Mucosa of rectum (tissue), 2 donors: ENCODE data around the gene PXN.

Source experiments
- H3K27ac ChIP-seq, 2 donors: one replicate each; pipeline ENCODE4 v1.7.0; 2013; ENCODE audit warnings: inconsistent platforms in 2 of 2, low read depth in 2 of 2, low read length in 2 of 2
- H3K27me3 ChIP-seq, 2 donors: one replicate each; pipeline ENCODE4 v1.7.0; 2013; ENCODE audit warnings: low read length in 2 of 2; ENCODE audit not compliant: control insufficient read depth in 2 of 2, insufficient read depth in 2 of 2
- H3K36me3 ChIP-seq, 2 donors: one replicate each; pipeline ENCODE4 v1.7.0; 2013; ENCODE audit warnings: low read length in 2 of 2; ENCODE audit not compliant: control insufficient read depth in 2 of 2, insufficient read depth in 2 of 2
- H3K4me1 ChIP-seq, 2 donors: one replicate each; pipeline ENCODE4 v1.7.0; 2013; ENCODE audit warnings: low read length in 2 of 2, mild to moderate bottlenecking in 1 of 2; ENCODE audit not compliant: control insufficient read depth in 2 of 2, insufficient read depth in 2 of 2
- H3K4me3 ChIP-seq, 2 donors: one replicate each; pipeline ENCODE4 v1.7.0; 2013; ENCODE audit warnings: low read length in 2 of 2
- H3K9ac ChIP-seq, 2 donors: one replicate each; pipeline ENCODE4 v1.7.0; 2013; ENCODE audit warnings: low read length in 2 of 2, low read depth in 1 of 2, mild to moderate bottlenecking in 1 of 2
- H3K9me3 ChIP-seq, 2 donors: one replicate each; pipeline ENCODE4 v1.7.0; 2013; ENCODE audit warnings: low read length in 2 of 2; ENCODE audit not compliant: control insufficient read depth in 2 of 2
- donor health status: healthy.
- donor health status: Normal muscosa, but diverticular disease.

The PXN gene

DNA sequence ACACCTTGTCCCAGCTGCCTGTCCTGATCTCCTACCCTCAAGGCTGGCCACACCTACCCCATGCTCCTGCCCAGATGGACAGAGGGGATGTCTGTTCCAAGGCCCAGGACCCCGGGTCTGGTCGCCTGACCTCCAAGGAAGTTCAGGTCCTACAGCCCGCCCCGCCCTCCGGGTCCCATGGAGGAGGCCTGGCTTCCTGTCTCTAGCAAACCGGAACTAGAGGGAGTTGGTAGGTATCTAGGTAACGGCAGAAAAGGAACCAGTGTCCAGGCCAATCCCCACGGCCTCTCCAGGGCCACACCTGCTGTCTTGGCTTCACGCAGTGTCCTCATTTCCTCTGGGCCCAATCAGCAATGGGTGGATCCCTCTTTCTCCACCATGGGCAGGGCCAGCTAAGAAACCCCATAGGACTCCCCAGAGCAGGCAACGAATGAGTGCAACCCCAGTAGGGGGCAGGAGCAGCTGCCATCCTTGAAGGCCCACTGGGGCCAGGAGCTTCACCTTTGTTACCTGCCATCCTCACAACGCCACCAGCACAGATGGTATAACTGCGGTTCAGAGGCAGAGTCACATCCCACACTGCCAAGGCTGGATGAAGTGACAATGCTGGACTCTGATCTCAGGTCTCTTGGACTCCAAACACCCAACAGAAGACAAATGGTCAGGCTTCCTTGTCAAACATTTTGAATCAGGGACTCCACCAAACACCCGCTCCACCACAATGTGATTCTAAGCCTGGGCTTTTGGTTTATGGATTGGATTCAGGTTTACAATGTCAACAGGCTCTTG is 39.5 kb downstream of the PXN start:
- Histone ChIP-seq H3K4me3 (peak overlapping the region; percentile 71 to 83), H3K9me3 (no peaks in the 10 kb centered on the region), H3K27me3 (no peaks in the 10 kb centered on the region), H3K27ac (peak overlapping the region; percentile 97 to 98), H3K36me3 (peaks cover 22 to 26% of the 10 kb centered on the region in 2 donors), H3K9ac (peak overlapping the region; percentile 91 to 94), H3K4me1 (peaks cover 64 to 70% of the 10 kb centered on the region in 2 donors)

DNA sequence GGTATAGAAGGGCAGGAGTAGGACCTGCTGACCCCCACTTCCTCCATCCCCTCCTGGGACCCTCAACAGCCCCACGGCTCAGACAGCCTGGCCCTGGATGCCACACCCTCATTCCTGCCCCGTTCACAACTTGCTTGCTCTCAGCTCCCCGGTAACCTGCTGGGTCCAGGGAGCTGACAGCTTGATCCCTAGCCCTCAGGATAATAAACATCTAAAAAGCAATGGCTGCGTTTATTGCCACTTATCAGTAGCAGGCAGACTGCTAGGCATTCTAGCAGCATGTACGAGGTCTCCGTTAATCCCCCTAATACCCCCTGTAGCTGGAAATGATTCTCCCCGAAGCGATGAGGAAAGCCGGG is 40.4 kb downstream of the PXN start:
- Histone ChIP-seq H3K4me1 (peaks cover 55 to 61% of the 10 kb centered on the region in 2 donors), H3K4me3 (peak overlapping the region; percentile 71 to 83)

DNA sequence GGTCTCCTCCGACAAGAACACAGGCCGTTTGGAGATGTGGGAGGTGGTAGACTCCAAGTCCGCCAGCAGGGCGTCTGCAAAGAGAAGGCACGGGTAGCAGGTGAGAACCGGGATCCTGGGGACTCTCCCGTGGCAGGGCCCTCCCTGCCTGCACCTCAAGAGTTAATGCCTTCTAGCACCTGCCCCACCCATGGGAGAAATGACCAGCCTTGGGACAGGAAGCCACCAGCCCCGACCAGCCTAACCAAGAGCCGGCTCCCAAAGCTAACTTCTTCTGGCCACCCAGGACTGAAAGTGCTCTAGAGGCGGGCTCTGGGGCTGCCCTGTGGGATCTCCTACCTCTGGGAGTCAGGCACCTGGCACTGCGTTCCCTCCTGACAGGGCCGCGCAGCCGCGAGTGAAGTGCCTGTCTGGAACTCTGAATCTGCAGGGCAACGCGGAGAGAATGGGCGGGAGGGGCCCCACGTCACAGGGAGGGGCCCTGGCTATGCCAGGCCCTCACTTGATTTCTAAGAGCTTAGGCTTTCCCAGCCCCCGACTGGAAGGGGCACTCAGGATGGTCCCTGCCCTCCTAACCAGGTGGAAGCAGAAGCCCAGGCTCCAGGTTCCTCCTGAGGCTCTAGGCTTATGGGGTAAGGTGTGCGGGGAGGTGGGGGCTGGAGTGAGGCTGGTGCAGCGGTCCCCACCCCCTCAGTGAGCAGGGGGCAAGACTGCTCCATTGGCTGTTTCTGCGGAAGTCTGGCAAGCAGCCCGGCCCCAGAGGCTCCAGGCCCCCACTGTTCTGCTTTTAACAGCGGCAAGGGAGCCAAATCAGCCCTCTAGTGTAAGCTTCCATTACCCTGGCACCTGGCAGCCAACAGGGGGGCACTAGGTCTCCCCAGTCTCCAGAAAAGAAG is 41.0 kb downstream of the PXN start:
- H3K4me3 ChIP-seq = peak overlapping the region; percentile 71 to 83
- peaks cover 49 to 55% of the 10 kb centered on the region in 2 donors for H3K4me1 ChIP-seq
- peaks cover 35 to 40% of the 10 kb centered on the region in 2 donors for H3K36me3 ChIP-seq
- no peaks in the 10 kb centered on the region for H3K9me3 ChIP-seq
- H3K27ac ChIP-seq = peak overlapping the region; percentile 97 to 98
- no peaks in the 10 kb centered on the region for H3K27me3 ChIP-seq
- peak overlapping the region; percentile 91 to 94 for H3K9ac ChIP-seq

More for the DNA sequence above, 40.4 kb downstream of the PXN start:
- Histone ChIP-seq H3K36me3 (peaks cover 29 to 34% of the 10 kb centered on the region in 2 donors), H3K27me3 (no peaks in the 10 kb centered on the region), H3K9ac (peak overlapping the region; percentile 91 to 94), H3K27ac (peak overlapping the region; percentile 97 to 98), H3K9me3 (no peaks in the 10 kb centered on the region)

DNA sequence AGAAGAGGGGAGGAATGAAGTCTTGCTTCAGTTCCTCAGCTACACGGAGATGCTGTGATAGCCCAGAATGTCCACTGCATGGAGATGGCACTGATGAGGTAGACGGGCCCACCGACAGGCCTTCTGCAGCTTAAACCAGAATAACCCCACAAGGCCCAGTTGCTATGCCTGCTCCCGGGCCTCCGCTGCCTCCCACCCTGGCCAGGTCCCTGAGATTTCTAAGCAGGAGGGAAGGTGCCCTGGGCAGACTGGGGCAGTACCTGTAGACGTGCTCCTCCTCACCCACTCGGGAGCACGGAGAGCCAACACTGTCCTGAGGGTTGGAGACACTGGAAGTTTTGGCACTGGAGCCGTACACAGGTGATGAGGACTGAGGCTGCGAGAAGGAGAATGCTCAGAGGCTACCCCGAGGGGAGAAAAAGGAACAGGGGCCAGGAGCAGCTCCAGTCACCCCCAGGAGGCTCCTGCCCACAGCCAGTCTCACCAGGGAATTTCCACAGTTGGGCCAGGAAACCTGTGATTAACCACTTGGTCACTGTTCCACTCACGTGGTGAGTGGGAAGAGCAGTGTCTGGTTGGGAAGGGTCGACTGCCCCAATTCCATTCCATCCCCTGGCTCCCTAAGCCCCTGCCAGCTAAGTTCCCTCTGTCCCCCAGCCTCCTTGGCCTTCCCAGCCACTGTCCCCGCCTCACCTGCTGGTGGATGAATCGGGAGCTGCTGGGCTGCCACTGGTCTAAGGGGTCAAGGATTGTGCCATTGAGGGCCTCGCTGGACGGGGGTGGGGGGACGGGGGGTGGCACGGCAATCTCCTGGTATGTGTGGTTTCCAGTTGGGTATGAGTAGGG is 41.8 kb downstream of the PXN start:
- Histone ChIP-seq H3K9ac (peak overlapping the region; percentile 91 to 94), H3K27me3 (no peaks in the 10 kb centered on the region), H3K36me3 (peaks cover 44 to 49% of the 10 kb centered on the region in 2 donors), H3K4me1 (peaks cover 40 to 46% of the 10 kb centered on the region in 2 donors), H3K4me3 (peak overlapping the region; percentile 71 to 83), H3K9me3 (no peaks in the 10 kb centered on the region), H3K27ac (peak overlapping the region; percentile 97 to 98)

DNA sequence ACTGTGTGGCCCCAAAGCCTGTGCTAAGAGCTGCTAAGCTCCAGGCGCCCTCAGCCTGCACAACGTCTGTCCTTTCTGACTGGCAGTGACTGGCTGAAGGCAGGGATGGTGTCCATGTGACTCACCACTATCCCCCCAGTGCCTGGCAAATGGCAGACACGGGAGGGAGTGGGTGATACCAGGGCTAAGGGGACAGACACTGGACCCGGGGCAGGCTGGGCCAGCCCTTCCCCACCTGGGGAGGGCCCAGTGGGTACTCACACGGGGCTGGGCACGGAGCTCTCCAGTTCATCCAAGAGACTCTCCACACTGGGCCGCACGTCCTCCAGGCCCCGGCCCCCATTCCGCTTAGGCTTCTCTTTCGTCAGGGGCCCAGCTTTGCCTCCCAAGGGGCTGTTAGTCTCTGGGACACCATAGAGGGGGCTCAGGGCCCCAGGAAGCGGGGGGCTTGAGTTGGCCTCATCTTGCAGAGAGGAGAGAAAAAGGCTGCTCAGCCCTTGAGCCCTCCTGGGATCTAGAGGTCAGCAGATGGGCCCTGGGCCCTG is 43.2 kb downstream of the PXN start:
- Histone ChIP-seq H3K9ac (no peak overlapping the region), H3K9me3 (no peaks in the 10 kb centered on the region), H3K27me3 (no peaks in the 10 kb centered on the region), H3K4me1 (peaks cover 27 to 33% of the 10 kb centered on the region in 2 donors), H3K4me3 (no peak overlapping the region), H3K36me3 (peaks cover 46 to 54% of the 10 kb centered on the region in 2 donors), H3K27ac (no peak overlapping the region)

DNA sequence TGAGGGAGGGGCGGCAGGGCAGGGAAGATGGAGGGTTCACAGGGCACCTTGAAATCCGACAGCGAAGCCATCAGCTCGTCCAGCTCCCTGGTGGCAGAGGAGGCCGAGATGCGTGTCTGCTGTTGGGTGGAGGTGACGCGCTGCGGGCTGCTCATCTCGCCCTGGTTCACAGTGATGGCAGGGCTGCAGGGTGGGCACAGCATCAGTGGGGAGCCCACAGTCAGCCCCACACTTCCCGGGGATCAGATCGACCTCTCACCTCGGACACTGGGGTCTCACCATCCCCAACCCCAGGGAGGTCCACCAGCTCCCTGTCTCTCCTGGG is 44.0 kb downstream of the PXN start:
- no peak overlapping the region for H3K4me3 ChIP-seq
- no peaks in the 10 kb centered on the region for H3K9me3 ChIP-seq
- H3K9ac ChIP-seq = no peak overlapping the region
- peaks cover 21 to 25% of the 10 kb centered on the region in 2 donors for H3K4me1 ChIP-seq
- H3K36me3 ChIP-seq = peaks cover 46 to 58% of the 10 kb centered on the region in 2 donors
- H3K27ac ChIP-seq = no peak overlapping the region
- H3K27me3 ChIP-seq = no peaks in the 10 kb centered on the region

DNA sequence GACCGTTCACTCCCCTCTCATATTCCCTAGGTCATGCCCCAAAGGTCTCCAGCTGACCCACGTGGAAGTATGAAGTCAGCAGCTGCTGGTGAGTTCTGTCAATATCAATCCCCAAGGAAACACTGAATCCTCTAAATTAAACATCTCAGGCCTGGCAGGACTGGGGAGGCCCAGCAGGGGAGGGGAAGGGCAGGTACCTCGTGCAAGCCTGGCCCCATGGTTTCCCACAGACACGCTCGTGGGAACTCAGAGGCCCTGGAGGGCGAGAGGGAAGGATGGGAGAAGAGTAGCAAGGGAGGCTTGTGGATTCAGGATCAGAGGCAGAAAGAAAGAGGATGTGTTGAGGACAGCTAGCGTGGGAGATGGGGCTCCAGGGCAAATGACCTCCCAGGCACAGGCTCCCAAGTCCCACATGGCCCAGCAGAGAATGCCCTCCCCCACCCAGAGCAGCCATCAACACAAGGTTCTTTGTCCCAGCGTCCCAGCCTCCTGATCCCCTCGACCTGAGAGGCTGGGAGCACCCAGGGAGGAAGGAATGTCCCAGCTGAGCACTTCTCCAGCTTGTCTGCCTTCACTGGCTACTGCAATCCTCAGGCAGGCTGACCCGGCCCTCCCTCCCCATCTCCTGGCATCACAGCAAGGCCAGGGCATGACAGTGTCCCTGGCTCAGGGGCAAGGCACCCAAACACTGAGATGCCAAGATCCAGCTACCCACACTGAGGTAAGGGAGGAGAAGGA is 44.5 kb downstream of the PXN start:
- peaks cover 16 to 19% of the 10 kb centered on the region in 2 donors for H3K4me1 ChIP-seq

DNA sequence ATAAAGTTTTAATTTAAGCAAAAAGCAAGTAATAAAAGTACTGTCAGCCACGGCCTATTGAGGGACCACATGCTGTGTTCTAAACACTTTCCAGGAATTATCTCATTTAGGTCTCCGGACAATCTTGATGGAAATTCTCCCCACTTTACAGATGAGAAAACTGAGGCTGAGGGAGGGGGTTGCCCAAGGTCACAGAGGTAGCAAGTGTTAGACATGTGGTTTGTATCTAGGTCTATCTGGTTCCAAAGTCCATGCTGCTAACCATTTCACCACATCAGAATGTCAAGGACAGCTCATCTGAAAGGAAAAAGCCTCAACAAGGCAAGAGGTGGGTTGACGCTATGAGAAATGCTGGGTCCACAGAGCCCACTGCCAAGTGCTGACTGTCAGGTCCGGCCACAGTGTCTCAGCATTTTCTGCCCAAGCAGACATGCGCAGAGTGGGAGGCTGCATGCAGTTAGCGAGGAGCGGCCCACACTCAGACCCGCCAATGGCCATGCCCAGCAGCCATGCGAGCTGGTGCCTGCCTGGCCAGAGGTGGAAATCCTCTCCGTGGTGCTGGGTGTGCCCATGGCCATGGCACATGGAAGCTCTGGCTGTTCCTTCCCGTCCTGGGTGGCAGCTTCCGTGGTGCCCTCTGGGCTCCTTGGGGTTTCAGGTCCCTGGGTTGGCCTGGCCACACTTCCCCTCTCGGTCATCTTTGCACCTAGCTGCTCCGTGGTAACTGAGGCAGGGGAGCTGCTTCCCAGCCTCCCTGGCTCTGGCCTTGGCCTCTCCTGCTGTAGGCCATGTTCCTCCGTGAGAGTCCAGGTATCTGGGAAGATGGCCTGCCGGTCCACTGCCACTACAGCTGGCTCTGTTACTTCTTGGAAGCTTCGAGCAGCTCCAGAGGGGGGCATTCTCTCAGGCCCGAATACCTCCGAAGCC is 46.6 kb downstream of the PXN start:
- Histone ChIP-seq H3K36me3 (peaks cover 57 to 76% of the 10 kb centered on the region in 2 donors), H3K9ac (no peak overlapping the region), H3K9me3 (no peaks in the 10 kb centered on the region), H3K27ac (no peak overlapping the region), H3K4me1 (peaks cover 5% of the 10 kb centered on the region in 2 donors), H3K4me3 (no peak overlapping the region), H3K27me3 (no peaks in the 10 kb centered on the region)

More for the DNA sequence above, 44.5 kb downstream of the PXN start:
- H3K4me3 ChIP-seq = no peak overlapping the region
- no peak overlapping the region for H3K9ac ChIP-seq
- no peaks in the 10 kb centered on the region for H3K9me3 ChIP-seq
- H3K27ac ChIP-seq = no peak overlapping the region
- no peaks in the 10 kb centered on the region for H3K27me3 ChIP-seq
- peaks cover 46 to 63% of the 10 kb centered on the region in 2 donors for H3K36me3 ChIP-seq
